Testis (tissue), 2 donors: ENCODE results near the gene HSPB8.

ENCODE experiments used
- CTCF ChIP-seq, 3 experiments: fragments of 450-650 bp in 2 of 3; fragments of 200-600 bp in 1 of 3; sonication (generic) in 1 of 3; IDR thresholded peaks; one replicate each; pipeline ENCODE4 v1.5.1; 2016 to 2019; ENCODE audit warnings: antibody characterized with exemption in 3 of 3, mild to moderate bottlenecking in 2 of 3, moderate library complexity in 1 of 3
- POLR2A ChIP-seq: fragments of 450-650 bp; IDR thresholded peaks from one replicate; pipeline ENCODE4 v1.6.1; 2017; ENCODE audit warnings: antibody characterized with exemption, mild to moderate bottlenecking, moderate library complexity

- TF ChIP-seq CTCF (IDR thresholded peaks at IDR 0.05) (no peak), POLR2A (no peak)
Measured at GRCh38 chr12:119182701-119183493, 4.2 kb downstream of the HSPB8 start.
